PFSK-1 (cell line): ENCODE results near the gene ERFE.

Experiments used
- FOXP2 ChIP-seq: optimal IDR thresholded peaks from 2 replicates; pipeline ENCODE3; 2011; ENCODE audit warnings: borderline replicate concordance, control low read depth, inconsistent platforms; ENCODE audit not compliant: insufficient read depth; ENCODE audit errors: extremely low read length, extremely low read depth
- POLR2AphosphoS5 ChIP-seq: IDR thresholded peaks from 2 replicates; pipeline ENCODE4 v1.6.1; 2012; ENCODE audit warnings: low read depth, mild to moderate bottlenecking, control low read depth, low read length, moderate library complexity
- SIN3A ChIP-seq: IDR thresholded peaks from 2 replicates; pipeline ENCODE4 v1.6.1; 2012; ENCODE audit warnings: mild to moderate bottlenecking, low read length, moderate library complexity, borderline replicate concordance; ENCODE audit not compliant: insufficient read depth
- TAF1 ChIP-seq: IDR thresholded peaks from 2 replicates; pipeline ENCODE4 v1.6.1; 2012; ENCODE audit warnings: low read length, control low read depth, borderline replicate concordance; ENCODE audit not compliant: insufficient read depth
- TF ChIP-seq, protein P1 (sequence below), 2 experiments: IDR thresholded peaks; 2 replicates each; pipeline versions ENCODE4 v1.6.1 to v1.8.0; 2011 to 2012; ENCODE audit warnings: low read depth in 2 of 2, low read length in 2 of 2, control low read depth in 1 of 2, inconsistent platforms in 1 of 2, mild to moderate bottlenecking in 1 of 2, moderate library complexity in 1 of 2; ENCODE audit not compliant: insufficient read depth in 1 of 2

DNA sequence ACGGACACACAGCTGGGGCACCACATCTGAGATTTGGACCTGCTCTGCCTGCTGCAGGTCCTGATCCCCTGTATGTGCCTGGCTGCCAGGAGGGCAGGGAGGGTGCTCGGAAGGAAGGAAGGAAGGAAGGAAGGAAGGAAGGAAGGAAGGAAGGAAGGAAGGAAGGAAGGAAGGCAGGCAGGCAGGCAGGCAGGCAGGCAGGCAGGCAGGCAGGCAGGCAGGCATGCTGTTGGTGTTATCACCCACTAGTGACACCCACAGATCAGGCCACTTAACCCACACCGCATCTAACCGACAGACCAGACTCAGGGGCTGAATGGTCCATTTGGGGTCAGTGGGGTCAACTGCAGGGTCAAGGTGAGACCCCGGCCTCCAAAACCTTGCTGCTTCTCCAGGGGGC lies 14.5 kb upstream of the ERFE start:
- TF ChIP-seq SIN3A, result no peak
- TF ChIP-seq, protein P1, sequence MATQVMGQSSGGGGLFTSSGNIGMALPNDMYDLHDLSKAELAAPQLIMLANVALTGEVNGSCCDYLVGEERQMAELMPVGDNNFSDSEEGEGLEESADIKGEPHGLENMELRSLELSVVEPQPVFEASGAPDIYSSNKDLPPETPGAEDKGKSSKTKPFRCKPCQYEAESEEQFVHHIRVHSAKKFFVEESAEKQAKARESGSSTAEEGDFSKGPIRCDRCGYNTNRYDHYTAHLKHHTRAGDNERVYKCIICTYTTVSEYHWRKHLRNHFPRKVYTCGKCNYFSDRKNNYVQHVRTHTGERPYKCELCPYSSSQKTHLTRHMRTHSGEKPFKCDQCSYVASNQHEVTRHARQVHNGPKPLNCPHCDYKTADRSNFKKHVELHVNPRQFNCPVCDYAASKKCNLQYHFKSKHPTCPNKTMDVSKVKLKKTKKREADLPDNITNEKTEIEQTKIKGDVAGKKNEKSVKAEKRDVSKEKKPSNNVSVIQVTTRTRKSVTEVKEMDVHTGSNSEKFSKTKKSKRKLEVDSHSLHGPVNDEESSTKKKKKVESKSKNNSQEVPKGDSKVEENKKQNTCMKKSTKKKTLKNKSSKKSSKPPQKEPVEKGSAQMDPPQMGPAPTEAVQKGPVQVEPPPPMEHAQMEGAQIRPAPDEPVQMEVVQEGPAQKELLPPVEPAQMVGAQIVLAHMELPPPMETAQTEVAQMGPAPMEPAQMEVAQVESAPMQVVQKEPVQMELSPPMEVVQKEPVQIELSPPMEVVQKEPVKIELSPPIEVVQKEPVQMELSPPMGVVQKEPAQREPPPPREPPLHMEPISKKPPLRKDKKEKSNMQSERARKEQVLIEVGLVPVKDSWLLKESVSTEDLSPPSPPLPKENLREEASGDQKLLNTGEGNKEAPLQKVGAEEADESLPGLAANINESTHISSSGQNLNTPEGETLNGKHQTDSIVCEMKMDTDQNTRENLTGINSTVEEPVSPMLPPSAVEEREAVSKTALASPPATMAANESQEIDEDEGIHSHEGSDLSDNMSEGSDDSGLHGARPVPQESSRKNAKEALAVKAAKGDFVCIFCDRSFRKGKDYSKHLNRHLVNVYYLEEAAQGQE (IDR thresholded peaks at IDR 0.05; ENCODE audit: insufficient read depth in 1 of 2, low read depth in 2 of 2, low read length in 2 of 2), result no peak
- TF ChIP-seq TAF1, result no peak
- no peak for TF ChIP-seq POLR2AphosphoS5
- TF ChIP-seq FOXP2, result no peak
